Fibroblast of mammary gland (primary cell): ENCODE data around the gene SLC6A4.

Source experiments
- DNase-seq: peaks from one replicate; pipeline ENCODE4 v3.0.0-alpha.2; 2010; ENCODE audit warnings: low read depth
- H3K4me3 ChIP-seq: 2 replicates; pipeline ENCODE4 v1.5.1; 2011; ENCODE audit warnings: low read depth, mild to moderate bottlenecking, low read length, moderate library complexity; ENCODE audit not compliant: control insufficient read depth
- TF ChIP-seq, protein P1 (sequence below): conservative IDR thresholded peaks from 2 replicates; pipeline ENCODE4 v1.5.1; 2011; ENCODE audit warnings: low read depth, low read length, inconsistent platforms; ENCODE audit not compliant: control insufficient read depth, insufficient read depth

SLC6A4 gene

DNA sequence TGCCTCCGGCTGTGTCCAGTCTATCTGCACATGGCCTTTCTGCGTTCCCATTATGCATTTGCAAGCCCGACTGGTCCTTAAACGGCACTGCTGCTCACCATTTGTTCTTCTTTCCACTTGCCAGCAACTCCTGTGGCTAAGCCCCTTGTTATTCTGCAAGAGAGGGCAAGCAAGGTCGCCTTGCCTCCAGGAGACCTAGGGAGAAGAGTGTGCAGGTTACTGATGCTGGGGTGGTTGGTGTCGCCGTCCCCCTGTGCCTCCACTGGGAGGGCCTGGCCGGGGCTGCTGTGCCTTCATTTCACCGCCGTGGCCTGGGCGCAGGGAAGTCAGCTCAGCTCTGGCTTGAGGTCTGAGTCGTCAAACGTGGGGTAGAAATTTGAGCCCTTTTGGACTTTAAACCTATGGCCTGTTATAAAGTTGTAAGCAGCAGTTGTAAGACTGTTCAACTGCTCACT, 12.7 kb downstream of the SLC6A4 start:
- no peak for DNase-seq
- TF ChIP-seq, protein P1, sequence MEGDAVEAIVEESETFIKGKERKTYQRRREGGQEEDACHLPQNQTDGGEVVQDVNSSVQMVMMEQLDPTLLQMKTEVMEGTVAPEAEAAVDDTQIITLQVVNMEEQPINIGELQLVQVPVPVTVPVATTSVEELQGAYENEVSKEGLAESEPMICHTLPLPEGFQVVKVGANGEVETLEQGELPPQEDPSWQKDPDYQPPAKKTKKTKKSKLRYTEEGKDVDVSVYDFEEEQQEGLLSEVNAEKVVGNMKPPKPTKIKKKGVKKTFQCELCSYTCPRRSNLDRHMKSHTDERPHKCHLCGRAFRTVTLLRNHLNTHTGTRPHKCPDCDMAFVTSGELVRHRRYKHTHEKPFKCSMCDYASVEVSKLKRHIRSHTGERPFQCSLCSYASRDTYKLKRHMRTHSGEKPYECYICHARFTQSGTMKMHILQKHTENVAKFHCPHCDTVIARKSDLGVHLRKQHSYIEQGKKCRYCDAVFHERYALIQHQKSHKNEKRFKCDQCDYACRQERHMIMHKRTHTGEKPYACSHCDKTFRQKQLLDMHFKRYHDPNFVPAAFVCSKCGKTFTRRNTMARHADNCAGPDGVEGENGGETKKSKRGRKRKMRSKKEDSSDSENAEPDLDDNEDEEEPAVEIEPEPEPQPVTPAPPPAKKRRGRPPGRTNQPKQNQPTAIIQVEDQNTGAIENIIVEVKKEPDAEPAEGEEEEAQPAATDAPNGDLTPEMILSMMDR, result no peak
- H3K4me3 ChIP-seq, result no peak overlapping the region

DNA sequence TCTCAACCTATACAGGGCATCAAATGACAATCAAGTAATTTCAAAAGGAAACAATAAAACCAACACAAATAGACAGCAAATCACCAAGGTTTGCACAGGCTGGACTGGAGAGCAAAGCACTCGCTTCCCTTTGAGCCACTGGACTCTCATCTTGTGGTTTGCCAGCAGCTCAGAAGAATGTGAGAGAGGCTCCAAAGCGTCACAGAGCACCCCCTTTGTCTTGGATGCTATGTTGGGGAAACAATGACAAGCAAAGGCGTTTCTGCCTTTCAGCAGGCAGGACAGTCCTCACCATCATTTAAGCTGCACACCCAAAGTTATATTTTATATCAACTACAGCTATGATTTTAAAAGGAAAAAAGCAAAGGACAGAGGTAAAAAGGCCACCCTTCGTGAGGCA, 13.2 kb downstream of the SLC6A4 start:
- TF ChIP-seq, protein P1, result no peak

DNA sequence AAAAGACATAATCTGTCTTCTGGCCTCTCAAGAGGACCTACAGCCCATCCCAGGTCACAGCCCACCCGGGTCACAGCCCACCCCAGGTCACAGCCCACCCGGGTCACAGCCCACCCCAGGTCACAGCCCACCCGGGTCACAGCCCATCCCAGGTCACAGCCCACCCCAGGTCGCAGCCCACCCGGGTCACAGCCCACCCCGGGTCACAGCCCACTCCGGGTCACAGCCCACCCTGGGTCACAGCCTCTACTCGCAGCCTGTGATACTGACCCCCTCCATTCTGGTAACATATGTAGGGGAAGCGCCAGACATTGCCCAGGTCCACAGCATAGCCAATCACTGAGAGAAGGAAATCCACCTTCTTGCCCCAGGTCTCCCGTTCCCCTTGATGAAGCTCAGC, 14.2 kb downstream of the SLC6A4 start:
- no peak overlapping the region for H3K4me3 ChIP-seq
- TF ChIP-seq, protein P1, result no peak
- DNase-seq, result no peak

More for the DNA sequence above, 13.2 kb downstream of the SLC6A4 start:
- DNase-seq, result no peak
- no peak overlapping the region for H3K4me3 ChIP-seq

DNA sequence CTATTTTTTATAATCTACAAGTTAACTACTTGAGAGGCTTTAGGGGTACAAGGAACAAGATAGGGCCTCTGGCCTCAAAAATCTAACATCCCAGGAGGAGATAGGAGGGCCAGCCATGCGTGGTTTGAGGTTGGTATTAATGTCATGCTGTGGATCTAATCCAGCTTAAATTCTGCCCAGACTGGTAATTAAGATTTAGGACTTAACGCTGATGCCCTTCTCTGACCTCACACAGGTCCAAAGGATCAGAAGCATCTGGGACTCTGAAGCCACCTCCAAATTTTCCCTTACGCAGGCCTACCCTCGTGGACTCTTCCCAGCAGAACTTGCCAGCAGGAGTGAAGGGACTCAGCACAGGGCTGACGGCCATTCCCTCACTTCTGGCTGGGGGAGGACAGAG, 15.1 kb downstream of the SLC6A4 start:
- DNase-seq, result no peak
- H3K4me3 ChIP-seq, result no peak overlapping the region
- TF ChIP-seq, protein P1, result no peak

DNA sequence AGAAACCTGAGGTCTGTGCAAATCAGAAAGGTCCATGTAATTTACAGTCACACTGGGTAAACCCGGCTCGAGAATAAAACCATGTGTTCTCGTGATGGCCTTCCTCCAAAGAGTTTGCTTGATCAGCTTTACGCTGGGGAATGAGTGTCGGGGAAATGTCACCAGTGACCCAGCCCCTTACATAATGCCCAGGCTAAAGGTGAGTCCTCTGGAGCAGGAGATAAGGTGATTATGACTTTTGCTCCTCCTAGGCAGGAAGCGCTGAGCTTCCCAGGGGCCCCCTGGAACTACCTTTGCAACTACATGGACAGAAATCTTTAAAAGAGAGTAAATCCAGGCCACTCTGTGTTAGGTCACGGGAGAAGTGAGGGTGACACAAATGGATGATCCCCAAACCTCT, 15.7 kb downstream of the SLC6A4 start:
- H3K4me3 ChIP-seq, result no peak overlapping the region
- DNase-seq, result no peak
- TF ChIP-seq, protein P1, result no peak

DNA sequence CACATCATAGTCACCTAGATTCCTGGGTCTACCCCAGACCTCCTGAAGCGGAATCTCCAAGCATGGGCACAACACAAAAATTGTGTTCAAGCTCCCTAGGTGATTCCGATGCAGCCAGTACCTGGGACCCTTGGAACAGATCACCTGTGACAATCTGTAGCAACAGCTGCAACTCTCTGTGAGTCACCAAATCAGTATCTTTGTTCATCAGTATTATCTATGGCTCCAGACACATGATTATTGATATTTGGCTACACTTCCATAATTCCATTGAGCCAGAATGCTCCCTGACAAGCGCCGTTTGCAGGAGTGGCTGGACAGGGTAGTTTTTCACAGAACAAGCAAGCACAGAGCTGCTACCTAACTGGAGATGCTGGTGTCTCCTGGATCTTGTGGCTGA, 16.2 kb downstream of the SLC6A4 start:
- TF ChIP-seq, protein P1, result no peak
- no peak for DNase-seq
- H3K4me3 ChIP-seq, result no peak overlapping the region

DNA sequence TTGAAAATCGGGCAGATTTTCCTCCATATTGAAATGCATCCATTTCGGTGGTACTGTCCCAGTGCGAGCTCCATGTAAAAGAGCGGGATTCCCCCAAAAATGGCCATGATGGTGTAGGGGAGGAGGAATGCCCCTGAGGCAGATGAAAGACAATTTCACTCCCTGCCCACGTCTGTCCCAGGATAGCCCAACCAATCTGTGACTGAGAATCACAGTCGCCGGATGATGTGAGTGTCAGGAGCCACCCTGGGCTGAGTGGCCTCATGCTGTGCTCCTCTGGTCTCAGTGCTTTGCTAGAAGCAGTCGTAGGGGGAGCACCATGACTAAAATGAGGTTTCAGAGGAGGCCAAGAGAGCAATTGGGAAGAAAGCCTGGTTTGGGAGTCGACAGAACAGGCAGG, 16.7 kb downstream of the SLC6A4 start:
- TF ChIP-seq, protein P1, result no peak
- H3K4me3 ChIP-seq, result no peak overlapping the region
- DNase-seq, result no peak
